DND-41 (cell line): ENCODE measurements around the gene CLMP.

Source experiments
- EZH2 ChIP-seq: IDR thresholded peaks from 3 replicates; pipeline ENCODE4 v1.6.1; 2012; ENCODE audit warnings: borderline replicate concordance, low read depth, mild to moderate bottlenecking, moderate library complexity, low read length, inconsistent platforms; ENCODE audit not compliant: severe bottlenecking
- TF ChIP-seq, protein P1 (sequence below): IDR thresholded peaks from 2 replicates; pipeline ENCODE4 v1.5.1; 2012; ENCODE audit warnings: borderline replicate concordance, low read length, moderate library complexity, mild to moderate bottlenecking; ENCODE audit not compliant: poor library complexity, severe bottlenecking; ENCODE audit errors: extremely low read depth

GRCh38 chr11:123158033-123159003, 36.7 kb downstream of the CLMP start:
- TF ChIP-seq, protein P1, sequence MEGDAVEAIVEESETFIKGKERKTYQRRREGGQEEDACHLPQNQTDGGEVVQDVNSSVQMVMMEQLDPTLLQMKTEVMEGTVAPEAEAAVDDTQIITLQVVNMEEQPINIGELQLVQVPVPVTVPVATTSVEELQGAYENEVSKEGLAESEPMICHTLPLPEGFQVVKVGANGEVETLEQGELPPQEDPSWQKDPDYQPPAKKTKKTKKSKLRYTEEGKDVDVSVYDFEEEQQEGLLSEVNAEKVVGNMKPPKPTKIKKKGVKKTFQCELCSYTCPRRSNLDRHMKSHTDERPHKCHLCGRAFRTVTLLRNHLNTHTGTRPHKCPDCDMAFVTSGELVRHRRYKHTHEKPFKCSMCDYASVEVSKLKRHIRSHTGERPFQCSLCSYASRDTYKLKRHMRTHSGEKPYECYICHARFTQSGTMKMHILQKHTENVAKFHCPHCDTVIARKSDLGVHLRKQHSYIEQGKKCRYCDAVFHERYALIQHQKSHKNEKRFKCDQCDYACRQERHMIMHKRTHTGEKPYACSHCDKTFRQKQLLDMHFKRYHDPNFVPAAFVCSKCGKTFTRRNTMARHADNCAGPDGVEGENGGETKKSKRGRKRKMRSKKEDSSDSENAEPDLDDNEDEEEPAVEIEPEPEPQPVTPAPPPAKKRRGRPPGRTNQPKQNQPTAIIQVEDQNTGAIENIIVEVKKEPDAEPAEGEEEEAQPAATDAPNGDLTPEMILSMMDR: no peak
- TF ChIP-seq EZH2: no peak
